ENCODE measurements around the gene AXDND1.

DNA sequence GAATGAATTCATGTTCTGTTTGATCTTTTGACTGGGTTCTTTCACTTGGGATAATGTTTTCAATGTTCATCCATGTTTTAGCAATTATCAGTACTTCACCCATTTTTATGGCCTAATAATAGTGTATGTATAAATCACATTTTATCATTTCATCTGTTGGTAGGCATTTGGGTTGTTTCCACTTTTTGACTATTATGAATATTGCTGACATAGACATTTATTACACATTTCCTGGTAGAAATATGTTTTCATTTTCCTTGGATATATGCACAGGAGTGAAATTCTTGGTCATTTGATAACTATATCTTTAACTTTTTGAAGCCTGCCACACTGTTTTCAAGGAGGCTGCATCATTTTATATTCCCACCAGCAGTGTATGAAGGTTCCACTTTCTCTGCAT is 79.8 kb downstream of the AXDND1 start:
- TF ChIP-seq, protein P1, sequence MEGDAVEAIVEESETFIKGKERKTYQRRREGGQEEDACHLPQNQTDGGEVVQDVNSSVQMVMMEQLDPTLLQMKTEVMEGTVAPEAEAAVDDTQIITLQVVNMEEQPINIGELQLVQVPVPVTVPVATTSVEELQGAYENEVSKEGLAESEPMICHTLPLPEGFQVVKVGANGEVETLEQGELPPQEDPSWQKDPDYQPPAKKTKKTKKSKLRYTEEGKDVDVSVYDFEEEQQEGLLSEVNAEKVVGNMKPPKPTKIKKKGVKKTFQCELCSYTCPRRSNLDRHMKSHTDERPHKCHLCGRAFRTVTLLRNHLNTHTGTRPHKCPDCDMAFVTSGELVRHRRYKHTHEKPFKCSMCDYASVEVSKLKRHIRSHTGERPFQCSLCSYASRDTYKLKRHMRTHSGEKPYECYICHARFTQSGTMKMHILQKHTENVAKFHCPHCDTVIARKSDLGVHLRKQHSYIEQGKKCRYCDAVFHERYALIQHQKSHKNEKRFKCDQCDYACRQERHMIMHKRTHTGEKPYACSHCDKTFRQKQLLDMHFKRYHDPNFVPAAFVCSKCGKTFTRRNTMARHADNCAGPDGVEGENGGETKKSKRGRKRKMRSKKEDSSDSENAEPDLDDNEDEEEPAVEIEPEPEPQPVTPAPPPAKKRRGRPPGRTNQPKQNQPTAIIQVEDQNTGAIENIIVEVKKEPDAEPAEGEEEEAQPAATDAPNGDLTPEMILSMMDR (IDR thresholded peaks at IDR 0.05) = no peak
- TF ChIP-seq POLR2A (IDR thresholded peaks at IDR 0.05) = no peak
